Keratinocyte (primary cell): ENCODE measurements around the gene COL8A1. TPM values are rescaled to one million over a fixed set of nuclear protein-coding genes. Genes with fewer than 3 reads are reported as not detected.

Source experiments
- DNase-seq: peaks from one replicate; pipeline ENCODE4 v3.0.0-alpha.2; 2011; ENCODE audit warnings: low read depth, missing footprints, low spot score
- FAIRE-seq: peaks from 2 replicates; lab custom pipeline; 2011; peaks lifted over from hg19 to GRCh38; lab: Jason Lieb, UNC
- H2AFZ ChIP-seq: 2 replicates; pipeline ENCODE4 v1.6.0; 2012; ENCODE audit warnings: low read length, control low read depth, inconsistent platforms; ENCODE audit not compliant: control insufficient read depth
- H3K27ac ChIP-seq: 2 replicates; pipeline ENCODE4 v1.5.1; 2011; ENCODE audit warnings: low read length; ENCODE audit not compliant: control insufficient read depth, insufficient read depth
- H3K27me3 ChIP-seq: 3 replicates; pipeline ENCODE4 v1.6.0; 2011; ENCODE audit warnings: low read length; ENCODE audit not compliant: control insufficient read depth, insufficient read depth; ENCODE audit errors: extremely low read depth
- H3K36me3 ChIP-seq, 2 experiments: 2 replicates in 1 of 2; 3 replicates in 1 of 2; pipeline ENCODE4 v1.5.1; 2011; ENCODE audit warnings: low read length in 2 of 2, mild to moderate bottlenecking in 1 of 2; ENCODE audit not compliant: control insufficient read depth in 2 of 2, insufficient read depth in 2 of 2; ENCODE audit errors: extremely low read depth in 1 of 2
- H3K4me1 ChIP-seq: 3 replicates; pipeline ENCODE4 v1.5.1; 2011; ENCODE audit warnings: low read length; ENCODE audit not compliant: control insufficient read depth, insufficient read depth; ENCODE audit errors: extremely low read depth
- H3K4me2 ChIP-seq: 3 replicates; pipeline ENCODE4 v1.6.0; 2011; ENCODE audit warnings: low read depth, low read length; ENCODE audit not compliant: control insufficient read depth, insufficient read depth; ENCODE audit errors: extremely low read depth
- H3K4me3 ChIP-seq, 3 experiments: fragments of 200-600 bp in 1 of 3; sonication (generic) in 1 of 3; 2 replicates in 2 of 3; 3 replicates in 1 of 3; pipeline ENCODE4 v1.5.1; 2011 to 2016; ENCODE audit warnings: low read length in 3 of 3, mild to moderate bottlenecking in 3 of 3, control low read depth in 2 of 3, inconsistent platforms in 1 of 3, low read depth in 1 of 3, mixed read lengths in 1 of 3, mixed run types in 1 of 3, moderate library complexity in 1 of 3; ENCODE audit not compliant: control insufficient read depth in 2 of 3, insufficient read depth in 2 of 3; ENCODE audit errors: extremely low read depth in 1 of 3
- H3K79me2 ChIP-seq: 2 replicates; pipeline ENCODE4 v1.6.0; 2012; ENCODE audit warnings: low read length; ENCODE audit not compliant: control insufficient read depth, insufficient read depth
- H3K9ac ChIP-seq: 3 replicates; pipeline ENCODE4 v1.6.0; 2011; ENCODE audit warnings: low read length; ENCODE audit not compliant: control insufficient read depth, insufficient read depth; ENCODE audit errors: extremely low read depth
- H3K9me1 ChIP-seq: 3 replicates; pipeline ENCODE4 v1.6.0; 2011; ENCODE audit warnings: low read length; ENCODE audit not compliant: control insufficient read depth, insufficient read depth; ENCODE audit errors: extremely low read depth
- H3K9me3 ChIP-seq: 2 replicates; pipeline ENCODE4 v1.5.1; 2012; ENCODE audit warnings: low read depth, low read length; ENCODE audit not compliant: control insufficient read depth
- H4K20me1 ChIP-seq: 3 replicates; pipeline ENCODE4 v1.6.0; 2011; ENCODE audit warnings: low read length; ENCODE audit not compliant: control insufficient read depth, insufficient read depth; ENCODE audit errors: extremely low read depth
- CTCF ChIP-seq, 3 experiments: IDR thresholded peaks in 1 of 3; conservative IDR thresholded peaks in 1 of 3; optimal IDR thresholded peaks in 1 of 3; 2 replicates in 2 of 3; 3 replicates in 1 of 3; pipeline versions ENCODE3 to v1.5.1; 2011; ENCODE audit warnings: low read length in 3 of 3, mild to moderate bottlenecking in 3 of 3, moderate library complexity in 2 of 3, control low read depth in 1 of 3, inconsistent platforms in 1 of 3; ENCODE audit not compliant: insufficient read depth in 2 of 3; ENCODE audit errors: extremely low read depth in 1 of 3
- EZH2 ChIP-seq: IDR thresholded peaks from one replicate; pipeline ENCODE4 v1.6.1; 2012; ENCODE audit warnings: inconsistent platforms, mild to moderate bottlenecking, low read length, moderate library complexity
- dilution Hi-C: fragments of 300-500 bp; cut with MboI; formaldehyde crosslinking; loops from one replicate; pipeline ENCODE4 v1.7.0; 2020; ENCODE audit warnings: low sequenced_read_pairs; ENCODE audit not compliant: extremely low pct_ligation_motif_present
- polyA plus RNA-seq, 5 experiments: library from polyadenylated mRNA; depleted of rRNA in 3 of 5; stranded (reverse) in 3 of 5; stranded (forward) in 1 of 5; unstranded in 1 of 5; fragments of >200 nt; gene quantifications; 1 replicate in 1 of 5; 2 replicates in 3 of 5; 3 replicates in 1 of 5; pipeline versions ENCODE4 v1.2.1 to v1.2.3, GENCODE V29; 2011 to 2012; ENCODE audit warnings: missing spikeins in 2 of 5, low read depth in 1 of 5, low replicate concordance in 1 of 5

Gene COL8A1
- polyA plus RNA-seq, 1 donor (not counting 4 experiments of a cell fraction or from before 2014, with no cell fraction given) = 102 TPM

- Histone ChIP-seq H3K4me3 (no peak overlapping the region), H3K9me3 (no peaks in the 10 kb centered on the region), H2AFZ (no peak overlapping the region), H3K4me2 (no peak overlapping the region), H3K27me3 (no peaks in the 10 kb centered on the region), H3K9me1 (no peaks in the 10 kb centered on the region), H3K4me1 (no peaks in the 10 kb centered on the region), H3K9ac (no peak overlapping the region), H3K36me3 (no peaks in the 10 kb centered on the region), H3K27ac (no peak overlapping the region), H4K20me1 (no peaks in the 10 kb centered on the region), H3K79me2 (no peaks in the 10 kb centered on the region)
- FAIRE-seq (no peak), DNase-seq (no peak)
- dilution Hi-C loops = loop anchor here (25.0 kb wide), 1 partner anchor 748 kb away; no protein-coding TSS in a partner anchor
- no peak for TF ChIP-seq EZH2
- TF ChIP-seq CTCF (optimal IDR thresholded peaks at IDR 0.05 in 1 of 3, IDR thresholded peaks at IDR 0.05 in 1 of 3, conservative IDR thresholded peaks at IDR 0.05 in 1 of 3; ENCODE audit: extremely low read depth in 1 of 3, insufficient read depth in 2 of 3, low read length in 3 of 3) = no peak
Measured at GRCh38 chr3:99760031-99760430, 121.6 kb downstream of the COL8A1 start.

- H3K4me3 ChIP-seq = no peak overlapping the region
- no peaks in the 10 kb centered on the region for H3K9me3 ChIP-seq
- no peaks in the 10 kb centered on the region for H3K4me1 ChIP-seq
- H3K9ac ChIP-seq = no peak overlapping the region
- H3K27ac ChIP-seq = no peak overlapping the region
- H3K27me3 ChIP-seq = no peaks in the 10 kb centered on the region
- H4K20me1 ChIP-seq = no peaks in the 10 kb centered on the region
- H3K4me2 ChIP-seq = no peak overlapping the region
- FAIRE-seq = no peak
- no peak overlapping the region for H2AFZ ChIP-seq
- DNase-seq = no peak
- H3K79me2 ChIP-seq = no peaks in the 10 kb centered on the region
- TF ChIP-seq CTCF (optimal IDR thresholded peaks at IDR 0.05 in 1 of 3, IDR thresholded peaks at IDR 0.05 in 1 of 3, conservative IDR thresholded peaks at IDR 0.05 in 1 of 3; ENCODE audit: extremely low read depth in 1 of 3, insufficient read depth in 2 of 3, low read length in 3 of 3) (no peak), EZH2 (no peak)
- no peaks in the 10 kb centered on the region for H3K36me3 ChIP-seq
- no peaks in the 10 kb centered on the region for H3K9me1 ChIP-seq
- dilution Hi-C loops = loop anchor here (25.0 kb wide), 1 partner anchor 748 kb away; no protein-coding TSS in a partner anchor
Measured at GRCh38 chr3:99760629-99761028, 122.2 kb downstream of the COL8A1 start.
